ENCODE results near the gene FGF14. TPM values are rescaled to one million over a fixed set of nuclear protein-coding genes. Genes with fewer than 3 reads are reported as not detected.
A peak's percentile ranks its signal among the peaks of the same experiment; 100 is the strongest.

The FGF14 gene
- total and polyA plus RNA-seq, 2 experiments from 2014 or later = 0.03 TPM; not detected in 1

- Histone ChIP-seq H3K27ac (ENCODE audit: low read depth) (no peak overlapping the region), H3K4me3 (no peak overlapping the region), H2AFZ (no peak overlapping the region), H3K9me2 (ENCODE audit: insufficient read depth) (no peaks in the 10 kb centered on the region), H3F3A (replicated peaks; ENCODE audit: low read depth) (no peaks in the 10 kb centered on the region), H3K27me3 (ENCODE audit: insufficient read depth) (no peaks in the 10 kb centered on the region), H4K20me1 (replicated peaks; ENCODE audit: insufficient read depth) (no peaks in the 10 kb centered on the region), H3K36me3 (ENCODE audit: insufficient read depth) (no peaks in the 10 kb centered on the region), H3K4me1 (ENCODE audit: insufficient read depth) (no peaks in the 10 kb centered on the region), H3K79me2 (replicated peaks; ENCODE audit: insufficient read depth) (no peaks in the 10 kb centered on the region), H3K4me2 (no peak overlapping the region)
- Mint-ChIP-seq H3K36me3 (ENCODE audit: low read depth) (no peaks in the 10 kb centered on the region; the same call in 2 of the 3 replicates), H3K27me3 (ENCODE audit: insufficient read depth, low read depth, poor library complexity) (no peaks in the 10 kb centered on the region), H3K27ac (no peak overlapping the region), H3K4me3 (no peak overlapping the region), H3K9me3 (peaks cover 3% of the 10 kb centered on the region; the same call in 1 of the 3 replicates), H3K4me1 (no peaks in the 10 kb centered on the region; the same call in 2 of the 3 replicates)
- peak; percentile 40; the same call in 2 of the 3 replicates for ATAC-seq
- no peak for TF ChIP-seq ZNF114 (CRISPR knock-in tag; IDR thresholded peaks at IDR 0.05)
- no peak for TF ChIP-seq JUNB (IDR thresholded peaks at IDR 0.05; ENCODE audit: unreplicated experiment)
- no peak for TF ChIP-seq CREB1 (CRISPR knock-in tag; IDR thresholded peaks at IDR 0.05; ENCODE audit: low read depth)
- no peak for TF ChIP-seq ZNF462 (CRISPR knock-in tag; IDR thresholded peaks at IDR 0.05)
- TF ChIP-seq POLR2AphosphoS5 (IDR thresholded peaks at IDR 0.05; ENCODE audit: low read depth) = no peak
- TF ChIP-seq STAT1 (IDR thresholded peaks at IDR 0.05; ENCODE audit: unreplicated experiment) = no peak
- no peak for TF ChIP-seq EZH2 (IDR thresholded peaks at IDR 0.05; ENCODE audit: low read depth, unreplicated experiment)
- TF ChIP-seq ZNF331 (CRISPR knock-in tag; IDR thresholded peaks at IDR 0.05; ENCODE audit: low read depth) = no peak
- TF ChIP-seq ETS1 (IDR thresholded peaks at IDR 0.05) = no peak
- no peak for TF ChIP-seq NANOG (IDR thresholded peaks at IDR 0.05; ENCODE audit: borderline replicate concordance)
- no peak for TF ChIP-seq CTCF (conservative IDR thresholded peaks at IDR 0.05; ENCODE audit: low read depth in 2 of 2)
- TF ChIP-seq REST (IDR thresholded peaks at IDR 0.05; ENCODE audit: unreplicated experiment) = no peak
- TF ChIP-seq EZH2phosphoT487 (IDR thresholded peaks at IDR 0.05; ENCODE audit: unreplicated experiment) = no peak
- peak; percentile 3 for DNase-seq (ENCODE audit: low spot score)
Measured at GRCh38 chr13:102045731-102046130, 356.1 kb downstream of the FGF14 start.

Measured in GM23338 (cell line).